Caco-2 (cell line): ENCODE results near the gene ARPC2. TPM values are rescaled to one million over a fixed set of nuclear protein-coding genes. Genes with fewer than 3 reads are reported as not detected.
A peak's percentile ranks its signal among the peaks of the same experiment; 100 is the strongest.

Source experiments
- BruUV-seq: library from RNA; stranded (reverse); fragments of 400-500 nt; replicated peaks from 2 replicates; lab custom pipeline; 2021; lab: Mats Ljungman, UMichigan
- CTCF ChIA-PET: fragments of 300-600 bp; sonication (Branson Sonifier 250); formaldehyde crosslinking; loops from one replicate; lab custom pipeline; 2022; ENCODE audit warnings: antibody characterized with exemption; lab: Charles Lee
- POLR2A ChIA-PET: fragments of 300-600 bp; sonication (Branson Sonifier 250); formaldehyde crosslinking; loops from one replicate; lab custom pipeline; 2022; ENCODE audit warnings: antibody characterized with exemption; lab: Charles Lee
- DNase-seq, 2 experiments: peaks; one replicate each; pipeline versions ENCODE4 v3.0.0 to v3.0.0-alpha.2; 2020 to 2022
- H3K27me3 ChIP-seq: replicated peaks from 2 replicates; pipeline ENCODE4 v1.6.0; 2011; ENCODE audit warnings: low read length; ENCODE audit not compliant: control insufficient read depth, insufficient read depth
- H3K36me3 ChIP-seq: 2 replicates; pipeline ENCODE4 v1.5.1; 2011; ENCODE audit warnings: low read length; ENCODE audit not compliant: control insufficient read depth, insufficient read depth
- H3K4me1 ChIP-seq: fragments of 250-450 bp; sonication (Bioruptor Pico); 2 replicates; pipeline ENCODE4 v1.5.1; 2020; ENCODE audit warnings: mild to moderate bottlenecking
- H3K4me3 ChIP-seq: 2 replicates; pipeline ENCODE4 v1.5.1; 2011; ENCODE audit warnings: low read depth, mild to moderate bottlenecking, control low read depth, low read length
- H3K9me3 ChIP-seq: fragments of 250-450 bp; sonication (Bioruptor Pico); 2 replicates; pipeline ENCODE4 v1.5.1; 2020; ENCODE audit warnings: mild to moderate bottlenecking, moderate library complexity
- H3K27ac Mint-ChIP-seq: one replicate; pipeline ENCODE4 v1.8.0; 2022; ENCODE audit warnings: mixed read lengths; ENCODE audit not compliant: unreplicated experiment
- H3K27me3 Mint-ChIP-seq: one replicate; pipeline ENCODE4 v1.8.0; 2022; ENCODE audit warnings: mixed read lengths; ENCODE audit not compliant: insufficient read depth, unreplicated experiment
- H3K36me3 Mint-ChIP-seq: one replicate; pipeline ENCODE4 v1.8.0; 2022; ENCODE audit warnings: mild to moderate bottlenecking, mixed read lengths; ENCODE audit not compliant: insufficient read depth, unreplicated experiment
- H3K4me1 Mint-ChIP-seq: one replicate; pipeline ENCODE4 v1.8.0; 2022; ENCODE audit warnings: low read depth, mixed read lengths; ENCODE audit not compliant: unreplicated experiment
- H3K4me3 Mint-ChIP-seq: one replicate; pipeline ENCODE4 v1.8.0; 2022; ENCODE audit warnings: mild to moderate bottlenecking, moderate library complexity, mixed read lengths; ENCODE audit not compliant: unreplicated experiment
- H3K9me3 Mint-ChIP-seq: one replicate; pipeline ENCODE4 v1.8.0; 2022; ENCODE audit warnings: mixed read lengths; ENCODE audit not compliant: unreplicated experiment
- CTCF ChIP-seq, 2 experiments: fragments of 200-600 bp in 1 of 2; IDR thresholded peaks; 1 replicate in 1 of 2; 2 replicates in 1 of 2; pipeline versions ENCODE4 v1.5.1 to v1.8.0; 2011 to 2022; ENCODE audit warnings: antibody characterized with exemption in 1 of 2, control low read depth in 1 of 2, inconsistent platforms in 1 of 2, low read depth in 1 of 2, low read length in 1 of 2, mild to moderate bottlenecking in 1 of 2, moderate library complexity in 1 of 2; ENCODE audit not compliant: insufficient read depth in 1 of 2, severe bottlenecking in 1 of 2, unreplicated experiment in 1 of 2
- intact Hi-C: fragments of 100-400 bp; cut with micrococcal nuclease; formaldehyde crosslinking; loops from one replicate; pipeline ENCODE4 v1.10.0; 2022; ENCODE audit not compliant: unreplicated experiment
- total RNA-seq: library from RNA; stranded (reverse); gene quantifications from 2 replicates; pipeline ENCODE4 v1.2.3, GENCODE V29; 2022

Gene ARPC2
- total RNA-seq, 1 experiment from 2014 or later, result 284 TPM

DNA sequence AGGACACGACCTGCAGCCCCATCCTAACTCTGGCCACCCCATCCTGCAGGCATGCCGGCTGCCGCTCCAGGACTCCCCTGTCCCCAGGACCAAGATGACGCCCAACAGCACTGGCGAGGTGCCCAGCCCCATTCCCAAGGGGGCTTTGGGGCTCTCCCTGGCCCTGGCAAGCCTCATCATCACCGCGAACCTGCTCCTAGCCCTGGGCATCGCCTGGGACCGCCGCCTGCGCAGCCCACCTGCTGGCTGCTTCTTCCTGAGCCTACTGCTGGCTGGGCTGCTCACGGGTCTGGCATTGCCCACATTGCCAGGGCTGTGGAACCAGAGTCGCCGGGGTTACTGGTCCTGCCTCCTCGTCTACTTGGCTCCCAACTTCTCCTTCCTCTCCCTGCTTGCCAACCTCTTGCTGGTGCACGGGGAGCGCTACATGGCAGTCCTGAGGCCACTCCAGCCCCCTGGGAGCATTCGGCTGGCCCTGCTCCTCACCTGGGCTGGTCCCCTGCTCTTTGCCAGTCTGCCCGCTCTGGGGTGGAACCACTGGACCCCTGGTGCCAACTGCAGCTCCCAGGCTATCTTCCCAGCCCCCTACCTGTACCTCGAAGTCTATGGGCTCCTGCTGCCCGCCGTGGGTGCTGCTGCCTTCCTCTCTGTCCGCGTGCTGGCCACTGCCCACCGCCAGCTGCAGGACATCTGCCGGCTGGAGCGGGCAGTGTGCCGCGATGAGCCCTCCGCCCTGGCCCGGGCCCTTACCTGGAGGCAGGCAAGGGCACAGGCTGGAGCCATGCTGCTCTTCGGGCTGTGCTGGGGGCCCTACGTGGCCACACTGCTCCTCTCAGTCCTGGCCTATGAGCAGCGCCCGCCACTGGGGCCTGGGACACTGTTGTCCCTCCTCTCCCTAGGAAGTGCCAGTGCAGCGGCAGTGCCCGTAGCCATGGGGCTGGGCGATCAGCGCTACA is 45.9 kb downstream of the ARPC2 start:
- H3K27me3 ChIP-seq, result no peaks in the 10 kb centered on the region
- Mint-ChIP-seq H3K36me3 (peaks cover 58% of the 10 kb centered on the region), H3K4me3 (no peak overlapping the region), H3K9me3 (no peaks in the 10 kb centered on the region), H3K27me3 (no peaks in the 10 kb centered on the region), H3K4me1 (peaks cover 5% of the 10 kb centered on the region), H3K27ac (no peak overlapping the region)
- no TSS peak for BruUV-seq
- POLR2A ChIA-PET, result no interaction called here
- TF ChIP-seq CTCF (IDR thresholded peaks at IDR 0.05; ENCODE audit: insufficient read depth in 1 of 2, low read depth in 1 of 2, low read length in 1 of 2, severe bottlenecking in 1 of 2, unreplicated experiment in 1 of 2), result no peak
- H3K9me3 ChIP-seq, result no peaks in the 10 kb centered on the region
- peaks cover 20% of the 10 kb centered on the region for H3K4me1 ChIP-seq
- CTCF ChIA-PET, result no interaction called here
- H3K4me3 ChIP-seq, result no peak overlapping the region
- peaks cover 6% of the 10 kb centered on the region; the same call in 1 of the 2 replicates for H3K36me3 ChIP-seq
- no peak for DNase-seq
- intact Hi-C loops, result no loop called here

- Histone ChIP-seq H3K36me3 (peaks cover 6% of the 10 kb centered on the region; the same call in 1 of the 2 replicates), H3K4me1 (peaks cover 20% of the 10 kb centered on the region), H3K4me3 (no peak overlapping the region), H3K27me3 (no peaks in the 10 kb centered on the region), H3K9me3 (no peaks in the 10 kb centered on the region)
- Mint-ChIP-seq H3K4me3 (no peak overlapping the region), H3K27ac (peak overlapping the region; percentile 55), H3K27me3 (no peaks in the 10 kb centered on the region), H3K36me3 (peaks cover 55% of the 10 kb centered on the region), H3K9me3 (no peaks in the 10 kb centered on the region), H3K4me1 (peaks cover 5% of the 10 kb centered on the region)
- TSS peak; percentile 10 for BruUV-seq
- peak; percentile 2 to 12 for TF ChIP-seq CTCF (IDR thresholded peaks at IDR 0.05; ENCODE audit: insufficient read depth in 1 of 2, low read depth in 1 of 2, low read length in 1 of 2, severe bottlenecking in 1 of 2, unreplicated experiment in 1 of 2)
- no peak for DNase-seq
- intact Hi-C loops, result no loop called here
- ChIA-PET POLR2A (no interaction called here), CTCF (no interaction called here)
These were observed 47.0 kb downstream of the ARPC2 start for GRCh38 chr2:218263817-218264641.
